GM18909 (cell line): ENCODE results near the gene COP1.

Experiments used
- ATAC-seq: cut with Tn5 transposase; IDR thresholded peaks from one replicate; pipeline ENCODE4 v1.9.1; 2021; ENCODE audit warnings: mild to moderate bottlenecking; ENCODE audit not compliant: unreplicated experiment, poor library complexity

Gene COP1

GRCh38 chr1:175981128-175981527, 226.0 kb downstream of the COP1 start:
- ATAC-seq: no peak

GRCh38 chr1:175978926-175979325, 228.2 kb downstream of the COP1 start:
- no peak for ATAC-seq

GRCh38 chr1:175978476-175978875, 228.6 kb downstream of the COP1 start:
- ATAC-seq: no peak

DNA sequence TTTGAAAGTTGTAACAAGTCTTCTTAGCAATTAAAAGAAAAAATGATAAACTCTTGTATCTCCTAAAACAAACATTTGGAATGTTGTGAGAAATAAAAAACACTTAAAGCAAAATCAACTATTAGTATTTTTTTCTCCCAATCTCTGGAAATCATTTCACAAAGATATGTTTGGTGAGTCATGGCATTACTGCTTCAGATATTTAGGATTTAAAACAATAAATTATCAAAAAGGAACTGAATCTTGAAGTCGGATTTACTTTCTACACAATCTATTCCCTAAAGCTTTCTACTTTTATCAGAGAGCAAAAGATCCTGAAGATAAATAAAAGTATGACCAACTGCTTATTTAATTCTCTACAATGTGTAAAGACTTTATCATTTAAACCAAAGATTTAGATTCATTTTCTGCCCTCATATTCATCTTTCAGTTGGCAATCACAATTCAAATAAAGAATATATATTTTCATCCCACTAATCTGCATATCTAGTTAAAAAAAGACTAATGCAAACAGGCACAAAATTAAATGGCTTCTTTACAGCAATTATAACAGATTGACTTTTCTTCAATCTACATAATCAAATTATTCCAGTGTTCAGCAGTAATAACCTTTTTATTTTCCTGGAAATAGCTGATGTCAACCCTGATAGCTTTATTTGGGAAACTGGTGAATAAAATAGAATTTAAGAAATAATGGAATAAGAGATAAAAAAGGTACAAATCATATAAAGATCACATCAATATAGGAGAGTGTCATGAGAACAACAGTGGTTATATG, 230.0 kb downstream of the COP1 start:
- ATAC-seq: no peak

DNA sequence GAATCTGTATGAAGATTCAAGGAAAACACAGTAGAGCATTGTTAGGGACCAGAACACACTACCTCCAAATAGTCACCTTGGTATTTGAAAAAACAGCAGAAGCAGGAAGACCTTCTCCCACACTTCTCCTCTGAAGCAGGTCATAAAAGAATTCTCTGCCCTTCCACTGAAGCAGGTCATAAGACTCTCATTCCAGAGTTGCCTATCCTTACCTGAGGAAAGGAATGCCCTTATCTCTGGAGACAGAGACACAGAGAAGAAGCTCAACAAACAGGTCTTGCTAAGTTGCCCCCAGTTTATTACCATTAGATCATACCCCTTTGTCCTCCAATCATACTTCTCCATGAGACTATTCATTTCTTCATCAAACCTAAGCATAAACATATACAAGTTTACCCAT, 237.9 kb downstream of the COP1 start:
- ATAC-seq: no peak

DNA sequence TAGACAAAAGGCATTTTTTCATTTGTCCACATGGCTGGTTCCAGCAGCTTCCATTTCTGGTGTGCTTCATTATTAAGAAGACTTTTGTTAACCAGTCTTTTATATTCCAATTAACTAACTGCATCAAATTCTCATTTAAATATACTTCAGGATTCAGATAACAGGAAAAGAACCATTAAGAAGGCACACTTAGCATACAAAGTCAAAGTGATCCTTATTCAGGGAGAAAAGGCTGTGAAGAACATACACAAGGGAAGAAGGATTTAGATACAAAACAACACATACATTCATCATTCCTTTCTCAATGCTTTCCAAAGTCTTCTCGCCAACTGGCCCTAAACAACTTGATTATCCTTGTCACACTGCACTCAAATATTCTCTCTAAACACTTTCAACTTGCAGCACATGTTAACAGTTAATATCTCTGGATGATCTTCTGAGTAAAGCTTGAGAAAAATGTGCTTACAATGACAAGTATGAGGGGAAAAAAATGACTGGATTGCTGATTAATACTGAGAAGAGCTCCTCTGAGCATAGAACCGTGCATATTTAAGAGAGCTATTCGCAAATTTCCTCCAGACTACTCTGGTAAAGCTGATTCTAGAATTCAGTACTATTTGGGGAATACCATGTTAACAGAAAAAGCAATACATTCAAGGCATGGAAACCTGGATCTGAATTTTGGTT, 238.5 kb downstream of the COP1 start:
- no peak for ATAC-seq

DNA sequence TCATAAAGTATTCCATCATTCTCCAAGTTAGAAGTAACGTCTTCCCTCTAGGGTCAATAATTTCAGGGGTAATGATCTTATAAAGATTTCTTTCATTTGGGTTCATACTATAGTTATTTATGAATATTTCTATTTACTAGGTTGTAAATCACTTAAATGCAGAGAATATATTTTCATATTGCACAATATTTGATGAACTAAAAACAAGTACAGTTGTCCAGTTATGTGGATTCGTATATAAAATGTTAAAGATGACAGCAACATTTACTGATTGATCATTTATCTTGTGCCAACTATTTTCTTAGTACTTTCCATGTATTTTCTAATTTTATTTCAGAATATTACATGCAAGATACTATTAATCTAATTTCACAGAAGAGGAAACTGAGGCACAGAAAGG, 243.3 kb downstream of the COP1 start:
- ATAC-seq: no peak

DNA sequence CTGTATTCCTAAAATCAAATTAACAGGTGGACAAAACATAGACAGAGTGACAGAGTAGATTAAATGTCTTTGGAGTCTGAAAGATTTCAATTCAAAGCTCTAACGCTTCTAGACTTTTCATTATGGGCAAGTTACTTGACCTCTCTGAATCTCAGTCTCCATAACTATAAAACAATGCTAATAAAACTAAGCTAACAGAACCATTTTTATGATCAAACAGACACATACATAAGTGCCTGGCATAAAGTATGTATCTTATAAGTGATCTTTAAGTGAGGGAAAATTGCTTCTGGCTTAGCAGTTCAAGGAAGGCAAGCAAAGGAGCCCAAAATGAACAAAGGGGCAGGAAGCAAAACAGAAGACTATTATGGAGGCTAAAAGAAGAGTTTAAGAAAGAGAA, 246.9 kb downstream of the COP1 start:
- no peak for ATAC-seq

DNA sequence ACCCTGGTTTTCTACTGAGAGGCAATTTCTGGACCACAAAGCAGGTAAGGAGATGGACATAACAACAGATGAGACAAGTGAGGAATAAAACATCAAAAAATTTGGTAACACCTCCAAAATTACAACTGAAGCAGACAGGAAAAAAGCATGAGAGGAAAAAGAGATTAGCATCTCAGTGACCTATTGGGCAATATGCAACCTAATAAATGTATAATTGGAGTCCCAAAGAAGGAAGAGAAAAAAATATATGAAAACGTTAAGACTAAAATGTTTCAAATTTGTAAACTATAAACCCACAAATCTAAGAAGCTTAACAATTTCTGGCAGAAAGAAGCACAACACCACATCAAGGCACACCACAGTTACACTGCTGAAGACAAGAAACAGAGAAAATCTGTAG, 255.5 kb downstream of the COP1 start:
- no peak for ATAC-seq

DNA sequence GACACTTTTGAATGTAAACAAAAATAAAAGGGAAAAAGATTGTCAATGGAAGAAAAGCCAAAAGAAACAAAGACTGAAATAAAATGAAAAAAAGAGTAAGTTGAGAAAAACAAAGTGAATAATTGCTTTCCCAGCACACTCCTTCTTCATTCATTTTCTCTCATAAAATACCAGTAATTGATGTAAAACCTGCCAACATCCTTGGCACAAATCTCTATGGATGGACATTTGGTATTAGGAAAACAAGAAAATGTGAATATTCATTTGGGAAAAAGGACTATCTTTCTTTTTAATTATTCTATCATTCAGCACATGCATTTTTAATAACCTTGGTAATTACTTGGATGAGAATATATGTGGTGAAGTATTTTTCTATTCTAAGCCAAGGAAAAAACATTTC, 259.3 kb downstream of the COP1 start:
- no peak for ATAC-seq

DNA sequence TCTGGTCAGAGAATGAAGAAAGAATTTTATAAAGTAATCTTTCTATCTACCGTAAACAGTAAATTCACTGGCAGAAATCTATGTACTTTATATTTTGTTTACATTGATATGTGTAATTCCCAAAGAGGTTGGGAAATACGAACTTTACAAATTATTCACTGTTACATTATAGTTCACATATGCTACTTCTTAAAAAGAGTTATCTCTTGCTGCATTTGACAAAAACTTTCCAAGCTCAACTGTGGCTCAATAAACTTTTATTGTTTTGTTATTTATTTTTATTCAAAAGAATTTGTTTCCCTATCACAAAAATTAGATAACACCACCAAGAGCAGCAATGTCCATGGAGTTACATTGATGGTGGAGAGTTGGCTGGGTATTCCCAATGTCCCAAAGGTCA, 262.5 kb downstream of the COP1 start:
- ATAC-seq: no peak

DNA sequence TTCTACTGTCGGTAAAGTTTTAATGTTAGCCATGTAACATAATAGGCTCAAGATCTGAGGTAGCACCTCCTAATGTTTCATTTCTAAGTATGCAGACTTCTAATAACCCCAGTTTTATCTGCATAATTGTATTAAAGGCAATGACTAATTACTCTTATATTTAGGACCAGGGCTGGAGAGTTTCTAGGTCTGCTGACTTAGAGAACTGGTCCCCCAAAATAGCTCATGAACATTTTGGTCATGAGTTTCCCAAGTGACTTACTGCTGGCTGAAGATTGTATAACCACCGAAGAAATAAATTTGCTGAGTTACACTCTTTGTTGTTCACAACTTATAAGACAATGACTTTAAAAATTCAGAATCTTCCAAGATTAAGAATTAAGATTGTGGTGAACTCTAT, 265.9 kb downstream of the COP1 start:
- ATAC-seq: no peak

- ATAC-seq: no peak
Observed at GRCh38 chr1:175936736-175937135, 270.4 kb downstream of the COP1 start.

DNA sequence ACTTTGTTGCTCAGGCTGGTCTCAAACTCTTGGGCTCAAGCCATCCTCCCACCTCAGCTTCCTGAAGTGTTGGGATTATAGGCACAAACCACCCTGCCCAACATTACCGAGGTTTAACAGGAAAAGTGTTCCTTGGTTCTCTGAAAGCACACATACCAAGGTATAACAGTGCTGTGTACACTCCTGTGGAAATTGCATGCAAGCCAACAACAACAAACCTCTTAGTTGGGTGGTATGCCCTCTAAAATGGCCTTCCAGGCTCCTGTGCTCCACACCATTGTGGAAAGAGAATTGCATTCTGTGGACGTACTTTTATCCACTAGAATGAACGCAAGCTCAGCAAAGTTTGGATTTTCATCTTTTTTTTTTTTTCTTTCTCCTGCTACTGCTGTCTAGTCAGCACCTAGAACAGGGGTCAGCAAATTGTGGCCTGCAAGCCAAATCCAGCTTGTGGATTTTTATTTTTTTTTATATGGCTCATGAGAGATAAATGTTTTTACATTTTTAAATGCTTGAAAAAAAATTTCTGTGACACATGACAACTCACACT, 271.4 kb downstream of the COP1 start:
- no peak for ATAC-seq

GRCh38 chr1:175935166-175935565, 271.9 kb downstream of the COP1 start:
- no peak for ATAC-seq

GRCh38 chr1:175933801-175934200, 273.3 kb downstream of the COP1 start:
- ATAC-seq: no peak

GRCh38 chr1:175927944-175928343, 279.1 kb downstream of the COP1 start:
- no peak for ATAC-seq

DNA sequence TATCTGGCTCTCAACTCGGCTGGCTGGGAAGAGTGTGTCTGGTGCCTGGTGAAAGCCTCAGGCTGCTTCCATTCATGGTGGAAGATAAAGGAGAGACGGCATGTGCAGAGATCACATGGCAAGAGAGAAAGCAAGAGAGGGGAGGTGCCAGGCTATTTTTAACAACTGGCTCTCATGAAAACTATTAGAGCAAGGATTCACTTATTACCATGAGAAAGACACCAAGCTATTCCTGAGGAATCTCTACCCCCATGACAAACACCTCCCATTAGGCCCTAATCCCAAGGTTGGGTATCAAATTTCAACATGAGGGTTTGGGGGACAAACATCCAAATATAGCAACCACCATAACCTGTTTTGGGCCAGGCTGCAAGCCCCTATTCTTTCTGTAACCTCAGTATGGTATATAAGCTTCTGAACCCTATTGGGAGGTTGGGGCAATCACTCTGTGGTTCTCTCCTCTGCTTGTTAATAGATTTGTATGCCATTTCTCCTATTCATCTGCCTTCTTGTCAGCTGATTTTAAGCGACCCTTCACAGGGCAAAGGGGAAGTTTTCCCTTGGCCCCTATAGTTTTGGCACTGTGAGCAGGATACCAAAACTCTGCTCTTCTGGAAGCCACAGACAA, 284.7 kb downstream of the COP1 start:
- ATAC-seq: no peak

GRCh38 chr1:175920381-175920780, 286.7 kb downstream of the COP1 start:
- no peak for ATAC-seq

DNA sequence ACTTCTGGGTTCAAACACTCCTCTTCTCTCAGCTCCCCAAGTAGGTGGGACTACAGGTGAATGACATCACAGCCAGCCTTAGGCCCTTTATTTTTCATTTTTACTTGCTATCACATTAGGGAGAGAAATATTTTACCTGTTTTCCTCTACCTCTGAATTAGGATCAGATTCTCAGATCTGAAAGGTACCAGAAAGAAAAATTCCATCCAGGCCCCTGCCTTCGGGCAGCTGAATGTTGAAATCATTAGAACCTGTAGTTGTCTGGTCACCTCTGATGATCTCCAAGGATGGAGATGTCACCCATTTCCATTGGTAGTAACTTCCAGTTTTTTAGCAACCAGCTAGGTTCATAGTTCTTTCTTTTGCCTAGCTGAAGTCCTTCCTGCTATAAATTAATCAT, 288.1 kb downstream of the COP1 start:
- no peak for ATAC-seq

GRCh38 chr1:175918364-175918801, 288.7 kb downstream of the COP1 start:
- ATAC-seq: no peak
